OCI-LY1 (cell line): Measurements from ENCODE around the gene STKLD1.

Experiments
- EZH2 ChIP-seq: fragments of 200-600 bp; sonication (generic), shearing (Covaris generic); IDR thresholded peaks from 2 replicates; pipeline ENCODE4 v1.8.0; 2017; ENCODE audit warnings: borderline replicate concordance, mixed run types, mild to moderate bottlenecking, antibody characterized with exemption, low read length, moderate library complexity, mixed read lengths
- TF ChIP-seq, protein P1 (sequence below): fragments of 200-600 bp; sonication (generic), shearing (Covaris generic); IDR thresholded peaks from 2 replicates; pipeline ENCODE4 v1.5.1; 2017; ENCODE audit warnings: mild to moderate bottlenecking, antibody characterized with exemption, low read length, moderate library complexity, mixed read lengths

DNA sequence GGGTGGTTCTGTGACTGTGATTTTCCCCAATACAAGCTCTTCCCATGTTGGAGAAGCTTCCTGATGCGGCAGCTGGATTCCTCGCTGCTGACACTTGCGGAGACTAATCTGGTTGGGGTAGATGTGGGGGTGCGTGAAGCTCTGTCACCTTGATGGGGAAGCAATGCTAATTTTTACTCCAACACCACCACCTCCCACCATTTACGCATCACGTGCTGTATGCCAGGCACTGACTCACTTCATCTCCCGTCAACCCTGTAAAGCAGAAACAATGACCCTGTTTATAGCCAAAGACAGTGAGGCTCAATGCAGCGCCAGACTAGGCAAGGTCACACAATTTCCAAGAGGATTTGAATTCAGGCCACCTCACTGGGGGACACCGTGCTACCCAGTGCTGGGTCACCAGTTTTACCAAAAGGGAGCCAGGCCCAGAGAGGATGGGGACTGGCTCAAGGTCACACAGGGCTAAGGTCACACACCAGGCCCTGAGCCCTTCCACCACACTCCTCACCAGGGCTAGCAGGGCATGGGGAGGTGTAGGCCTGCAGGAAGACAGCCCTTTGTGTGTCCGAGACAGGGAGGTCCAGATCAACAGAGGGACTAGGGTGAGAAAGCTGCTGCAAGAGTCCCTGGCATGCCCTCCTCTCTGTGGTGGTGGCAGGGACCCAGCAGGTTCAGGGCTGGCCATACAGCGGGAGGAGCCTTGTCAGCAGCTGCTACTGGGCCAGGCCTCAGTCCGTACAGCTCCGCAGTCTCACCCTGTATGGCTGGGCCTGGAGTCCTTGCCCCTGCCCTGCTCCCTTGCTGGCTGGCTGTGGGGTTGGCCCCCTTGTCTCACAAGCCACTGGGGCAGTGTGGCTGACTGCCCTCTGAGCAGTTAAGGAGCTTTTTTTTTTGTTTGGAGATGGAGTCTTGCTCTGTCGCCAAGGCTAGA is 3.3 kb downstream of the STKLD1 start:
- TF ChIP-seq, protein P1, sequence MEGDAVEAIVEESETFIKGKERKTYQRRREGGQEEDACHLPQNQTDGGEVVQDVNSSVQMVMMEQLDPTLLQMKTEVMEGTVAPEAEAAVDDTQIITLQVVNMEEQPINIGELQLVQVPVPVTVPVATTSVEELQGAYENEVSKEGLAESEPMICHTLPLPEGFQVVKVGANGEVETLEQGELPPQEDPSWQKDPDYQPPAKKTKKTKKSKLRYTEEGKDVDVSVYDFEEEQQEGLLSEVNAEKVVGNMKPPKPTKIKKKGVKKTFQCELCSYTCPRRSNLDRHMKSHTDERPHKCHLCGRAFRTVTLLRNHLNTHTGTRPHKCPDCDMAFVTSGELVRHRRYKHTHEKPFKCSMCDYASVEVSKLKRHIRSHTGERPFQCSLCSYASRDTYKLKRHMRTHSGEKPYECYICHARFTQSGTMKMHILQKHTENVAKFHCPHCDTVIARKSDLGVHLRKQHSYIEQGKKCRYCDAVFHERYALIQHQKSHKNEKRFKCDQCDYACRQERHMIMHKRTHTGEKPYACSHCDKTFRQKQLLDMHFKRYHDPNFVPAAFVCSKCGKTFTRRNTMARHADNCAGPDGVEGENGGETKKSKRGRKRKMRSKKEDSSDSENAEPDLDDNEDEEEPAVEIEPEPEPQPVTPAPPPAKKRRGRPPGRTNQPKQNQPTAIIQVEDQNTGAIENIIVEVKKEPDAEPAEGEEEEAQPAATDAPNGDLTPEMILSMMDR: no peak
- TF ChIP-seq EZH2: no peak
